Stimulated activated memory B cell treated with anti-CD40 and anti-IgM and Interleukin-4, amounts not matched to agents 10 μg/mL and 1 μg/mL and 100 μg/mL, for 72 hours (primary cell): ENCODE data around the gene DIS3L2.
"Not testable (repeated sequence)": the region's sequence is repeated elsewhere in the genome, so short reads cannot be mapped to it uniquely, and the experiment has no call there.

Experiments
- ATAC-seq: fragments of 150-1000 bp; cut with Tn5 transposase; 2 replicates; pipeline ENCODE4 v1.10.0; 2021
- H3K27ac Mint-ChIP-seq: one replicate; pipeline ENCODE4 v1.8.0; 2022; ENCODE audit warnings: mild to moderate bottlenecking, mixed read lengths
- H3K27me3 Mint-ChIP-seq: one replicate; pipeline ENCODE4 v1.8.0; 2022; ENCODE audit warnings: mixed read lengths
- H3K36me3 Mint-ChIP-seq: one replicate; pipeline ENCODE4 v1.8.0; 2022; ENCODE audit warnings: mixed read lengths
- H3K4me1 Mint-ChIP-seq: one replicate; pipeline ENCODE4 v1.8.0; 2022; ENCODE audit warnings: mixed read lengths
- H3K4me3 Mint-ChIP-seq: one replicate; pipeline ENCODE4 v1.8.0; 2022; ENCODE audit warnings: mild to moderate bottlenecking, moderate library complexity, mixed read lengths
- H3K9me3 Mint-ChIP-seq: one replicate; pipeline ENCODE4 v1.8.0; 2022; ENCODE audit warnings: mixed read lengths

Gene DIS3L2

DNA sequence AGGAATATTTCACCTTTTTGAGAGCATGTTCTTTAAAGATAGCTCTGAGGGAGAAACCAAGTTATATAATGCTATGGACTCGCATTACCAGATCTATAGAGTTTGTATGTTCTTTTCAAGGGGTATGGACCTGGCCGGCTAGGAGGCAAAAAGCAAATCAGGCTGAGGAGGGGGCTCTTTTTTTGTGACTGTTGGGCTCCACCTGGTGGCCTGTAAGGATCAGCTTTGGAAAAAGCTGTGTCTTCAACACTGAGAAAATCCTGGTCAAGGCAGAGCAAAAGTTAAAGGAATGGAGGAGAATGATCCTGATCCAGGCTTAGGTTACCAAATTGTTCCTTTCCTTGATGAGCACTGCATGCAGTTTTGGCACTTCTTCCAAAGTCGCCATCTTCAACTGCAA lies 180.5 kb downstream of the DIS3L2 start:
- H3K4me3 Mint-ChIP-seq: no peak overlapping the region
- no peaks in the 10 kb centered on the region for H3K27me3 Mint-ChIP-seq
- no peak overlapping the region for H3K27ac Mint-ChIP-seq
- no peaks in the 10 kb centered on the region for H3K9me3 Mint-ChIP-seq
- no peak for ATAC-seq
- H3K4me1 Mint-ChIP-seq: peaks cover 12% of the 10 kb centered on the region
- H3K36me3 Mint-ChIP-seq: peaks cover 24% of the 10 kb centered on the region

DNA sequence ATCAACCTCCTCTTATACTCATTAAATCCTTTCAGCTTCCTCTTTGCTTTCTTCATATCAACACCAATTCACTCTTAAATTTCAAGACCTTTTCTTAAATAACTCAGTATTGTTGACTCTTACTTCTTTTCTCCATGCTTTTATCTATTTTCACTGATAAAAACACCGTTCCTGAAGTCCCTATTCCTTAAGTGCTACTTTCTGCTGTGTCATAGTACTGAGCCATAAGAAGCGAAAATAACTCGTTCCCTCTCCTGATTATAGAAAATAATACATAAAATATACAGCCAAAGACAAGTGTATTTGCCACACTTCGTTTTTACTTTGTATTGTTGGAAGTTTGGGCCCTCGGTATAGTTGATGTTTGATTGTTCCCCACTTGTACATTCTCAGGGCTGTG lies 181.0 kb downstream of the DIS3L2 start:
- Mint-ChIP-seq H3K9me3 (no peaks in the 10 kb centered on the region), H3K36me3 (peaks cover 28% of the 10 kb centered on the region)

DNA sequence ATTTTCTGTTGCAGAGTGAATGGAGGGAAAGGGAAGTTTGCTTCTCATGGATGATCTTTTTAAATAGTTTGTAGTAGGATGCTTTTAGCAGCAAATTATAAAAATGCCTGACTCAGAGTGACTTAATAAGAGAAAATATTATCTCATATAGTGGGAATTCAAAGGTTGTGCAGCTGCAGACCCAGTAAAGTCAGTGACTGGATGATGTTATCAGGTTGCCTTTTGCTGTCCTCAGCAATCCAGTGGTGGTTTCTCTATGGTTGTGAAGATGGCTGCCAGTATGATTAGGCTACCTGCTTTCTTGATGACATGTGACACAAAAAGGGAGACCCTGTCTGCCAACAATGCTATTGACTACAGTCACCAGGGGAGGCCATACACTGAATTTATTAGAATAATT lies 184.8 kb downstream of the DIS3L2 start:
- Mint-ChIP-seq H3K27me3 (no peaks in the 10 kb centered on the region), H3K4me3 (no peak overlapping the region), H3K27ac (no peak overlapping the region), H3K9me3 (no peaks in the 10 kb centered on the region), H3K4me1 (no peaks in the 10 kb centered on the region), H3K36me3 (peaks cover 29% of the 10 kb centered on the region)
- ATAC-seq: no peak

More for the DNA sequence above, 181.0 kb downstream of the DIS3L2 start:
- H3K27me3 Mint-ChIP-seq: no peaks in the 10 kb centered on the region
- ATAC-seq: no peak
- peaks cover 12% of the 10 kb centered on the region for H3K4me1 Mint-ChIP-seq
- H3K27ac Mint-ChIP-seq: no peak overlapping the region
- no peak overlapping the region for H3K4me3 Mint-ChIP-seq

DNA sequence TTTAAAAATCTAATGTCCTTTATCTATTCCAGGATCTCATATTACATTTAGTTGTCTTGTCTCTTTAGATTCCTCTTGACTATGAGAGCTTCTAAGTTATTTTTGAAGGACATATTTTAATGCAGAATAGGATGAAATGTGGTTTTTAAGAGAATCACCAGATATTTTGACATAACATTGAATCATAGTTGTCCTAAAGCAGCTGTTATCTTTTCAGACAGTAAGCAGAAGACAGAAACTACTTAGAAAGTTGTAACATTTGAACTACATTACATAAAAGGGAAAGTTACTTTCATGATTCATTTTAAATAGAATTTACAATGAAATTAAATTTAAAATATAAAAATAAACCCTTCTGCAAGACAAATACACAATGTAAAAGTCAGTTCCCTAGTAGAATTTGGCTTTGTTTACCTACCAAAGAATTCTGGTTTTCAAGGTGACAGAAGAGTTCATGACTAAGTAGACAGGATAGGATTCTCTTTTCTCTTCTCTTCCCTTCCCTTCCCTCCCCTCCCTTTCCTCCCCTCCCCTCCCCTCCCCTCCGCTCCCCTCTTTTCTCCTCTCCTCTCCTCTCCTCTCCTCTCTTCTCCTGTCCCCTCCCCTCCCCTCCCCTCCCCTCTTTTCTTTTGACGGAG lies 186.0 kb downstream of the DIS3L2 start:
- Mint-ChIP-seq H3K4me3 (no peak overlapping the region), H3K27ac (no peak overlapping the region), H3K4me1 (no peaks in the 10 kb centered on the region), H3K27me3 (no peaks in the 10 kb centered on the region), H3K9me3 (no peaks in the 10 kb centered on the region), H3K36me3 (peaks cover 29% of the 10 kb centered on the region)
- no peak for ATAC-seq

DNA sequence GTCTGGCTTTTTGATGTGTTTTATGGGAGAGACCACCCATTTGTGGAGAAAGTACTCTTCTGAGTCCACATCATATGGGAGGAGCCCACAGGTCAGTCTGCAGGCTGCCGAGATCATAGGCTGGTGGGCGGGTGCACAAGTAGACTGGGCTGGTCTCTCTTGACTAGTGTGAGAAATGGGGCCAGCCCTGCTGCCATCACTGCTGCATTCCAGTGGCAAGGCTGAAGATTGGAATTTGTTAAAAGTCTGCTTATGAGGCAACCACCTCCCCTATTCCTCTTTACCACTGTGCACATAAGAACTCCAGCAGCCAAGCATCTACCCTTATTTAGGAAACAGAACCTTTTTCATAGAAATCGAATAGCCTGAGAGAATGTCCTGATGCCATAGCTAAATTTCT lies 200.7 kb downstream of the DIS3L2 start:
- no peak overlapping the region for H3K27ac Mint-ChIP-seq
- H3K36me3 Mint-ChIP-seq: peaks cover 52% of the 10 kb centered on the region
- ATAC-seq: no peak
- H3K27me3 Mint-ChIP-seq: no peaks in the 10 kb centered on the region
- H3K9me3 Mint-ChIP-seq: no peaks in the 10 kb centered on the region
- no peak overlapping the region for H3K4me3 Mint-ChIP-seq
- no peaks in the 10 kb centered on the region for H3K4me1 Mint-ChIP-seq

DNA sequence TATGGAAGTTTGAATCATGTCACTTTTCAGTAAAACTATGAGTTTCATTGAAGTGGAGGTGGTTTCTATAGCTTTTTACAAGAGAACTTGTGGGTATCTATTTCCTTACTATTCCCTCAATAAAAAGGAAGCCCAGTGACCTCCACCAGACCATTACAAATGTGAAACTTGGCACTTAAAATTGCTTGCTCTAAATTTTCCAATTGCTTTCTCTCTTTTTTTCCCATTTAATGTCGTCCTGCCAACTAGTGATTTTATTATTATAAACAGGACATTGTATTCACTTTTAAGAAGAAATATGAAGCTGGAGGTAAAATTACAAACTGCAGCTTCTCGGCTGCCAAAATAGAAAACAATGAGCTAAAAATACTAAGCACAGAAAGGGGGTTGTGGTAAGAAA lies 208.9 kb downstream of the DIS3L2 start:
- Mint-ChIP-seq H3K4me1 (no peaks in the 10 kb centered on the region), H3K4me3 (no peak overlapping the region), H3K36me3 (peaks cover 23% of the 10 kb centered on the region), H3K27ac (no peak overlapping the region), H3K9me3 (no peaks in the 10 kb centered on the region), H3K27me3 (no peaks in the 10 kb centered on the region)
- ATAC-seq: no peak

DNA sequence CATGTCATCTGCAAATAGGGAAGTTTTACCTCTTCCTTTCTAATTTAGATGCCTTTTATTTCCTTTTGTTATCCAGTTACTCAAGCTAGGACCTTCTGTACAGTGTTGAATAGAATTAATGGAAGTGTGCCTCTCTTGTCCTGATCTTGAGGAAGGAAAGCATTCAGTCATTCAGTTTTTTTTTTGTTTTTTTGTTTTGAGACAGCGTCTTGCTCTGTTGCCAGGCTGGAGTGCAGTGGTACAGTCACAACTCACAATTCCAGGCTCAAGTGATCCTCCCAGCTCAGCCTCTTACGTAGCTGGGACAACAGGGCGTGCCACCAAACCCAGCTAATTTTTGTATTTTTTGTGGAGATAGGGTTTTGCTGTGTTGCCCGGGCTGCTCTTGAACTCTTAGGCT lies 213.1 kb downstream of the DIS3L2 start:
- Mint-ChIP-seq H3K27ac (no peak overlapping the region), H3K4me3 (no peak overlapping the region), H3K4me1 (no peaks in the 10 kb centered on the region), H3K36me3 (peaks cover 36% of the 10 kb centered on the region), H3K9me3 (peaks cover 5% of the 10 kb centered on the region), H3K27me3 (no peaks in the 10 kb centered on the region)
- no peak for ATAC-seq

DNA sequence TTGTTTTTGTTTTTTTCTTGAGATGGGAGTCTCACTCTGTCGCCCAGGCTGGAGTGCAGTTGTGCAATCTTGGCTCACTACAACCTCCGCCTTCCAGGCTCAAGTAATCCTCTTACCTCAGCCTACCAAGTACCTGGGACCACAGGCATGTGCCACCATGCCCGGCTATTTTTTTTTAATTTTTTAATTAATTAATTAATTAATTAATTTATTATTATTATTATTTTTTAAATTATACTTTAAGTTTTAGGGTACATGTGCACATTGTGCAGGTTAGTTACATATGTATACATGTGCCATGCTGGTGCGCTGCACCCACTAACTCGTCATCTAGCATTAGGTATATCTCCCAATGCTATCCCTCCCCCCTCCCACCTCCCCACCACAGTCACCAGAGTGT lies 215.1 kb downstream of the DIS3L2 start:
- not testable (repeated sequence) for H3K27ac Mint-ChIP-seq, H3K4me3 Mint-ChIP-seq, ATAC-seq, H3K9me3 Mint-ChIP-seq, H3K4me1 Mint-ChIP-seq, H3K27me3 Mint-ChIP-seq
- H3K36me3 Mint-ChIP-seq: peaks cover 36% of the 10 kb centered on the region

DNA sequence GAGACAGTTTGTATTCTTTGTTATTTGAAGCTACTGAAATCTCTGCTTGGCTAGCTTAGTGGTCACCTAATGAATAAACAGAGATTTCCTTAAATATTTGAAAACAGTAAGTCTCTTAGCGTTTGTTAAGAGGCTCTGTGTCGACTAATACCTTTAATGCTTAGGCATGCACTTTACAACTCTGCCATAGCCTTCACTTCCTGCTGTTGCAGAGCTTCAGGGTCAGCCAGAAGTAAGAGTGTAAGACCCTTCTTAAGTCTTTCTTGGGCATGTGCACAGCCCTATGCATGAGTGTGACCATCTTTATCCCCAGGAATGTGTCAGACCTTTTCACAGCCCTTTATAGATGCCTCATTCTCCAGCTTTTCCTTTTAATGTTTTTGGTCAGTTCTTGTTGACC lies 221.8 kb downstream of the DIS3L2 start:
- Mint-ChIP-seq H3K4me1 (no peaks in the 10 kb centered on the region), H3K36me3 (peaks cover 44% of the 10 kb centered on the region), H3K9me3 (peaks cover 5% of the 10 kb centered on the region), H3K27me3 (no peaks in the 10 kb centered on the region), H3K27ac (no peak overlapping the region), H3K4me3 (no peak overlapping the region)
- no peak for ATAC-seq

DNA sequence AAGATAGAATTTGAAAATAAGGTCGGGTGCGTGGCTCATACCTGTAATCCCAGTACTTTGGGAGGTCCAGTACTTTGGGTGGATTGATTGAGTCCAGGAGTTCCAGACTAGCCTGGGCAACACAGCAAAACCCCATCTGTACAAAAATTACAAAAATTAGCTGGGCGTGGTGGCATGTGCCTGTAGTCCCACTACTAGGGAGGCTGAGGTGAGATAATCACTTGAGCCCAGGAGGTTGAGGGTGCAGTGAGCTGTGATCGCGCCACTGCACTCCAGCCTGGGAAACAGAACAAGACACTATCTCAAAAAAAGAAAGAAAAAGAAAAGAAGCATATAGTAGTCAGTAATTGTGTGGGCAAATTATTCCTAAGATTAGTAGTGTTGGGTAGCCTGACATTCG lies 222.8 kb downstream of the DIS3L2 start:
- Mint-ChIP-seq H3K27ac (no peak overlapping the region), H3K4me3 (no peak overlapping the region), H3K4me1 (no peaks in the 10 kb centered on the region)

DNA sequence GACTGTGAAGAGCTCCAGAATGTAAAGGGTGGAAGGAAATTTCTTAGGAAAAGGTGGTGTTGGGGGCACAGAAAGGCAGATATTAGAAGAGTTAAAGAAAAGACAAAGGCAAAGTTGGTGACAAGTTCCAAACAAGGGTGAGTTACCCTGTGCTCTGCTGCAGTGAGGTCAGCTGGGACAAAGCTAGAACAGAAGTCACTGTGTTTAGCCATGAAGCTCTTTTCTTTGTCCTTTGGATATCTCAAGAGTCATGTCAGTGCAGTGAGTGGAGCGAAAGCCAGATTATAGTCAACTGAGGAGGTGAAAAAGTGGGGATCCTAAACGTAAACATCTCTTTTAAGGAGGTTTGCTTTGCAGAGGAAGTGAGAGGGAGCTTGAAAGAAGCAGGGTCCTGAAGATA lies 229.3 kb downstream of the DIS3L2 start:
- no peaks in the 10 kb centered on the region for H3K27me3 Mint-ChIP-seq
- peaks cover 5% of the 10 kb centered on the region for H3K9me3 Mint-ChIP-seq
- ATAC-seq: no peak
- no peaks in the 10 kb centered on the region for H3K4me1 Mint-ChIP-seq
- peaks cover 64% of the 10 kb centered on the region for H3K36me3 Mint-ChIP-seq
- no peak overlapping the region for H3K4me3 Mint-ChIP-seq
- H3K27ac Mint-ChIP-seq: no peak overlapping the region

More for the DNA sequence above, 222.8 kb downstream of the DIS3L2 start:
- H3K36me3 Mint-ChIP-seq: peaks cover 52% of the 10 kb centered on the region
- H3K9me3 Mint-ChIP-seq: peaks cover 5% of the 10 kb centered on the region
- H3K27me3 Mint-ChIP-seq: no peaks in the 10 kb centered on the region
- no peak for ATAC-seq

DNA sequence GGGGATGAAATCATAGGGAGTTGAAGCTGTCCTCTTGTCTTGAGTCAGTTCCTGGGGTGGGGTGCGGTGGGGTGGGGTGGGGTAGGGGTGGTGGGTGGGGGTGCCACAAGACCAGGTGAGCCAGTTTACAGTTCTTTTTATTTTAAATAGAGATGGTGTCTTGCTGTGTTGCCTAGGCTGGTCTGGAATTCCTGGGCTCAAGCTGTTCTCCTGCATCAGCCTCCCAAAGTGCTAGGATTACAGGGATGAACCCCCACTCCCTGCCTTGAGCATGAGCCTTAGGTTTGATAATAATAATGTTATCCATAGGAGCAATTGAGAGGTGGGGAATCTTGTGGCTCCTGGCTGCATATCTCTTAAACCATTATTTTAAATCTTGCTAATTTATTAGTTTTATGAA lies 234.0 kb downstream of the DIS3L2 start:
- no peak for ATAC-seq
- Mint-ChIP-seq H3K27me3 (no peaks in the 10 kb centered on the region), H3K27ac (no peak overlapping the region), H3K4me1 (no peaks in the 10 kb centered on the region), H3K4me3 (no peak overlapping the region), H3K36me3 (peaks cover 65% of the 10 kb centered on the region), H3K9me3 (peaks cover 5% of the 10 kb centered on the region)

DNA sequence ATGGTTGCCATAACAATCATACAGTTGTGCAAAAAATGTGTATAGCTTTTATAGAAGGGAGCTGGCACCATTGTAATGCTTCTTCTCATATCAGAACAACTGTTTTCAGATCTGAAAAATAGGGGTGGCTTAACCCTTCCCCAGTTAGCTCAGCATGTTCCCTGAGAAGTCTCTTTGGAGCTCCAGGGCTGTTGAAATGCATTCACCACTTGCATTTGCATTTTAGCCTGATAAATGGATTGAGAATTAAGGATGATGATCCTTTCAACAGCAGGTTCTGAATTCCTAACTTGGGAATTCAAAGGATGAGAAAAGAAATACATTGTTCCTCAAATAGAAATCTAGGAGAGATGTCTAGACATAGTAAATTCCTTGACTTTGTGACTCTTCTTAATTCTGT lies 235.3 kb downstream of the DIS3L2 start:
- Mint-ChIP-seq H3K4me1 (no peaks in the 10 kb centered on the region), H3K27ac (no peak overlapping the region), H3K9me3 (peaks cover 5% of the 10 kb centered on the region), H3K27me3 (no peaks in the 10 kb centered on the region), H3K36me3 (peaks cover 70% of the 10 kb centered on the region), H3K4me3 (no peak overlapping the region)
- ATAC-seq: no peak

DNA sequence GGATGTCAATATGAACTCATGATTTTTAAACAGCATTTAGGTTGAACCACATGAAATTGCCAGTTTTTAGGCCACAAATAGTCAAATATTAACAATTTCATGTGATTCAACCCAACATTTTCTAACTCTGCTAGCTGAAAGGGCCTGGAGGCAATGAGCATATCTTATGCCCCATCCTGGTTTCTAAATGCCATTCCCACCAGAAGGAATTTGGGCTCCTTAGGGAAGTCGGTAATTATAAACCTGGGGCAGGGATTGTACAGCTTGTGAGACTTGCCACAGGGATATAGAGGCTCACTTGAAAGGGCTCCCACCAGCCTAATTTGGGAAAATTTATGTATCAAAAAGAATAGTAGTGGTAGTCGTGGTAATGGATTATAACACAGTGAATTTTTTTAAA lies 238.7 kb downstream of the DIS3L2 start:
- ATAC-seq: no peak
- Mint-ChIP-seq H3K4me1 (no peaks in the 10 kb centered on the region), H3K4me3 (no peak overlapping the region), H3K9me3 (no peaks in the 10 kb centered on the region), H3K27me3 (no peaks in the 10 kb centered on the region), H3K27ac (no peak overlapping the region), H3K36me3 (peaks cover 73% of the 10 kb centered on the region)

DNA sequence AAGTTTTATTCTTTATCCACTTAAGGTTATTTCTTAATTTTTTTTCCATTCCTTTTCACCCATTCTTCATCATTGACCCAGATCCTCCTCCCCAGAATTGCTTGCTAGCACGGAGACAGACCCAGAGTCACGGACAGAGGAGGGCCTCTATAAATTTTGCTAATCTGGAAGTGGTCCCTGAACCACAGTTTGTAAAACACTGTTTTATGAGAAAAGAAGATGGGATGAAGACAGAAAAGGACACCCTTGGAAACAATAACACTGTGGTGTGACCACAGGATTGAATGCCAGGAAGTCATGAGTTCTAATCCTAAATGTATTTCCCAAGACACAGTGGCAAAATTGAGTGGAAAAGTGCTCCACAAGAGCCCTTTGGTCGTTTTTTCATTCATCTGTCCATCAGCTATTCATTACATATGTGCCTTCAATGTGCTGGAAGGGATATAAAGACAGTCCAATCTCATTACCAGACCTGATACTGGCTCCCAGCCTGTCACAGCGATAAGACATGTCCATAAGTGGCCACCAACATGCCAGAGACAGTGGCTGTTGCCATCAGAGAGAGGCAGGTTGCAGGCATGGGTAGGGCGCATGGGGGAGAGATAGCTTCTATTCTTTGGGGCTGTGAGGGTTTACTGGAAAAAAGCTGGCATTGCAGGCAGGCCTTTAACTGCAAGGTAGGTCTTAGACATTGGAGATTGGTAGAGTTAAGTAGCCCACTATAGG lies 241.8 kb downstream of the DIS3L2 start:
- Mint-ChIP-seq H3K27me3 (no peaks in the 10 kb centered on the region), H3K4me1 (no peaks in the 10 kb centered on the region), H3K27ac (no peak overlapping the region), H3K9me3 (no peaks in the 10 kb centered on the region), H3K36me3 (peaks cover 63% of the 10 kb centered on the region), H3K4me3 (no peak overlapping the region)
- no peak for ATAC-seq

DNA sequence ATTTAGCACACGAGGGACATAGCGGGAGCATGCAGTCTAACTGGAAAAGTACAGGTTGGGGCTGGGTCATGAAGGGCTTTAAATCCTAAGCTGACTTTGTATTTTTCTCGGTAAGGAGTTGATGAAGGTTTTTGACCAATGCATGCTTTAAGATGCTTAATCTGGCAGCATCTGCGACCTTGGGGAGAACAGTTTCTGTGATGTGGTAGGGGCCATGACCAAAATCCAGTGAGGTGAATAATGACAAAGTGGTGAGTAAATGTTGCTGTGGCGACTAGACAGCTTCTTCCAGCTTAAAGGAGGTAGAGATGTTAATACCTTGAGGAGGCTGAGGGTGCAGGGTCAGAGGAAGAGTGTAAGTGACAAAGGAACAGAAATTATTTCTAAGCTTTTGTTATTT lies 242.4 kb downstream of the DIS3L2 start:
- H3K4me1 Mint-ChIP-seq: no peaks in the 10 kb centered on the region
- H3K9me3 Mint-ChIP-seq: no peaks in the 10 kb centered on the region
- ATAC-seq: no peak
- H3K36me3 Mint-ChIP-seq: peaks cover 57% of the 10 kb centered on the region
- H3K4me3 Mint-ChIP-seq: no peak overlapping the region
- no peak overlapping the region for H3K27ac Mint-ChIP-seq
- no peaks in the 10 kb centered on the region for H3K27me3 Mint-ChIP-seq
